ENCODE data around the gene PRR14L.

GRCh38 chr22:31726692-31727091, 23.2 kb downstream of the PRR14L start:
- TF ChIP-seq CTCF (IDR thresholded peaks at IDR 0.05) (no peak), ZFX (IDR thresholded peaks at IDR 0.05; ENCODE audit: borderline replicate concordance) (no peak)

All from 22Rv1 (cell line).